Measurements from ENCODE around the gene SENP5. TPM values are rescaled to one million over a fixed set of nuclear protein-coding genes. Genes with fewer than 3 reads are reported as not detected.
A peak's percentile ranks its signal among the peaks of the same experiment; 100 is the strongest.

The SENP5 gene
- total and polyA plus RNA-seq, 2 of the 8 experiments (the other 6 are each of a cell fraction or from before 2014, with no cell fraction given): 6.7 to 27.3 TPM

DNA sequence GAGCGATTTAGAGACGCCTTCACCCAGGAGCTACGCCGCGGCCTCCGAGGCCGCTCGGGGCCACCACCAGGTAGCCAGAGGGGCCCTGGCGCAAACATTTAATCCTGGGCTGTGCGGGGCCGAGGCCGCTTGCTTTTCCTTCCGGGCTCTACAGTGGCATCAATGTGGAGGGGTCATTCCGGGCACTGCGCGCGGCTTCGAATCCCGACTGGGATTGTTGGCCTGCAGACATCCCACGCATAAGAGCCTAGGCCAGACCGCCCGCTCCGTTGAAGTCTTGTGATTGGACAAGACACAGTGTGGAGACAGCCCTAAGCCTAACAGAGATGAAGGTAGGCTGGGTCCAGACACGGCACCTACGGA, 75.2 kb downstream of the SENP5 start:
- peaks cover 0 to 9% of the 10 kb centered on the region in 2 experiments for H4K20me1 ChIP-seq (replicated peaks in 1 of 2; ENCODE audit: control insufficient read depth in 1 of 2, insufficient read depth in 2 of 2, low read length in 2 of 2)
- H3K27ac ChIP-seq (ENCODE audit: low read depth, low read length): peak overlapping the region; percentile 66; the same call in 1 of the 2 replicates
- H3K23ac ChIP-seq (ENCODE audit: insufficient read length): no peak overlapping the region
- H2BK20ac ChIP-seq (ENCODE audit: low read length): no peak overlapping the region
- no peaks in the 10 kb centered on the region for H3K9me3 ChIP-seq (ENCODE audit: insufficient read depth in 2 of 2, low read depth in 1 of 2, low read length in 1 of 2)
- peaks cover 3 to 8% (median 4%) of the 10 kb centered on the region in 4 experiments for H3K4me1 ChIP-seq (replicated peaks in 1 of 4; ENCODE audit: control insufficient read depth in 3 of 4, insufficient read depth in 4 of 4, low read length in 3 of 4)
- FAIRE-seq: no peak
- peaks cover 17 to 47% of the 10 kb centered on the region in 2 experiments for H3K79me2 ChIP-seq (ENCODE audit: control insufficient read depth in 1 of 2, insufficient read depth in 2 of 2, low read length in 2 of 2)
- ChIA-PET POLR2A (ENCODE audit: partially characterized antibody) (interaction anchor here (0.6 to 2.6 kb wide), 12 partner anchors 8 to 376 kb away, joined by 3 to 11 read pairs (median 6); partner anchors contain the start of gene SENP5), CTCF (ENCODE audit: partially characterized antibody) (interaction anchor here (0.5 to 2.4 kb wide), 4 partner anchors 8 to 418 kb away, joined by 3 to 7 read pairs (median 4); no protein-coding TSS in a partner anchor)
- DNase-seq (ENCODE audit: low read depth in 1 of 2, low spot score in 2 of 2): no peak
- no peak overlapping the region for H2AFZ ChIP-seq (ENCODE audit: low read length)
- peak overlapping the region; percentile 49 for H3K56ac ChIP-seq (replicated peaks; ENCODE audit: insufficient read length, low read depth, low read length)
- H4K5ac ChIP-seq (ENCODE audit: insufficient read length, low read depth, low read length): peak overlapping the region; percentile 56
- no peak overlapping the region for H2BK12ac ChIP-seq (ENCODE audit: low read depth, low read length)
- H3K4me3 ChIP-seq (ENCODE audit: extremely low read depth in 1 of 4, insufficient read depth in 2 of 4, low read depth in 3 of 4, low read length in 4 of 4): peak overlapping the region; percentile 78 to 99 (median 89)
- peaks cover 6% of the 10 kb centered on the region for H3K23me2 ChIP-seq (ENCODE audit: low read depth, low read length)
- H2BK120ac ChIP-seq (replicated peaks; ENCODE audit: low read depth, low read length): no peak overlapping the region
- H4K8ac ChIP-seq (ENCODE audit: extremely low read depth, insufficient read depth, low read length): peak overlapping the region; percentile 93; the same call in 1 of the 2 replicates
- peak overlapping the region; percentile 72; the same call in 1 of the 2 replicates for H2BK5ac ChIP-seq (ENCODE audit: low read depth, low read length)
- peak overlapping the region; percentile 66 for H3K4ac ChIP-seq (replicated peaks; ENCODE audit: insufficient read length, low read depth, low read length)
- H2BK15ac ChIP-seq (ENCODE audit: low read length): no peak overlapping the region
- no peak overlapping the region for H3K18ac ChIP-seq (ENCODE audit: extremely low read depth, low read length)
- TF ChIP-seq TCF12 (IDR thresholded peaks at IDR 0.05; ENCODE audit: low read depth, low read length) (no peak), KDM5A (IDR thresholded peaks at IDR 0.05; ENCODE audit: low read length) (peak; percentile 37; the same call in 1 of the 2 replicates)
- peaks cover 2 to 17% (median 11%) of the 10 kb centered on the region in 4 experiments for H3K36me3 ChIP-seq (ENCODE audit: control insufficient read depth in 2 of 4, insufficient read depth in 4 of 4, low read length in 3 of 4)
- no peak overlapping the region for H2AK5ac ChIP-seq (ENCODE audit: low read depth, low read length)
- 2% methylated on average over 25 of the region's 25 CpGs; no CpG with 5 or more reads in 1 of the 2 experiments for WGBS, 2 experiments (ENCODE audit: extremely low coverage in 1 of 2, insufficient coverage in 1 of 2, insufficient read length in 1 of 2, insufficient replicate concordance in 2 of 2, low coverage in 1 of 2, low lambda C conversion rate in 2 of 2, missing lambda C conversion rate in 1 of 2)
- H4K91ac ChIP-seq (replicated peaks; ENCODE audit: insufficient read length, low read length): no peak overlapping the region
- peaks cover 9% of the 10 kb centered on the region; the same call in 1 of the 2 replicates for H3K79me1 ChIP-seq (ENCODE audit: low read depth, low read length)
- peak overlapping the region; percentile 85 to 93 (median 92) for H3K9ac ChIP-seq (replicated peaks in 1 of 4; ENCODE audit: extremely low read depth in 1 of 4, low read depth in 3 of 4, low read length in 3 of 4)
- H3K27me3 ChIP-seq (replicated peaks in 1 of 4; ENCODE audit: control insufficient read depth in 3 of 4, extremely low read depth in 1 of 4, insufficient read depth in 3 of 4, low read length in 3 of 4): no peaks in the 10 kb centered on the region
- no peak overlapping the region for H3K14ac ChIP-seq (ENCODE audit: insufficient read length)
- H3K4me2 ChIP-seq (ENCODE audit: insufficient read depth in 1 of 2, low read depth in 2 of 2, low read length in 2 of 2): peak overlapping the region; percentile 85 to 92
